H1 (cell line): Measurements from ENCODE around the gene CTIF. TPM values are rescaled to one million over a fixed set of nuclear protein-coding genes. Genes with fewer than 3 reads are reported as not detected.
A peak's percentile ranks its signal among the peaks of the same experiment; 100 is the strongest.

Experiments
- CTCF ChIA-PET: fragments of 300-600 bp; sonication (Branson Sonifier 250); formaldehyde crosslinking; loops from one replicate; lab custom pipeline; 2021; ENCODE audit not compliant: partially characterized antibody; lab: Charles Lee
- POLR2A ChIA-PET: fragments of 300-600 bp; sonication (Branson Sonifier 250); formaldehyde crosslinking; loops from one replicate; lab custom pipeline; 2021; ENCODE audit warnings: inconsistent platforms; ENCODE audit not compliant: partially characterized antibody; lab: Charles Lee
- DNase-seq, 2 experiments: peaks; one replicate each; pipeline versions ENCODE4 v3.0.0 to v3.0.0-alpha.2; 2010 to 2022; ENCODE audit warnings: low spot score in 2 of 2, low read depth in 1 of 2, mixed read lengths in 1 of 2
- FAIRE-seq: peaks from 2 replicates; lab custom pipeline; 2011; peaks lifted over from hg19 to GRCh38; lab: Jason Lieb, UNC
- H2AFZ ChIP-seq: 2 replicates; pipeline ENCODE4 v1.8.1; 2012; ENCODE audit warnings: low read length, inconsistent platforms
- H2AK5ac ChIP-seq: 2 replicates; pipeline ENCODE4 v1.6.1; 2013; ENCODE audit warnings: low read depth, low read length
- H2BK120ac ChIP-seq: replicated peaks from 2 replicates; pipeline ENCODE3; 2013; ENCODE audit warnings: low read depth, low read length, inconsistent platforms
- H2BK12ac ChIP-seq: 2 replicates; pipeline ENCODE4 v1.6.1; 2013; ENCODE audit warnings: low read depth, low read length
- H2BK15ac ChIP-seq: 2 replicates; pipeline ENCODE4 v1.6.1; 2013; ENCODE audit warnings: low read length
- H2BK20ac ChIP-seq: 2 replicates; pipeline ENCODE4 v1.6.1; 2013; ENCODE audit warnings: low read length
- H2BK5ac ChIP-seq: 2 replicates; pipeline ENCODE4 v1.6.1; 2013; ENCODE audit warnings: low read depth, low read length
- H3K14ac ChIP-seq: 2 replicates; pipeline ENCODE4 v1.6.1; 2013; ENCODE audit warnings: inconsistent platforms; ENCODE audit not compliant: insufficient read length
- H3K18ac ChIP-seq: 2 replicates; pipeline ENCODE4 v1.6.1; 2013; ENCODE audit warnings: low read length; ENCODE audit errors: extremely low read depth
- H3K23ac ChIP-seq: 2 replicates; pipeline ENCODE4 v1.6.1; 2013; ENCODE audit warnings: inconsistent platforms; ENCODE audit not compliant: insufficient read length
- H3K23me2 ChIP-seq: 2 replicates; pipeline ENCODE4 v1.6.1; 2013; ENCODE audit warnings: low read depth, low read length
- H3K27ac ChIP-seq: 2 replicates; pipeline ENCODE4 v1.6.1; 2011; ENCODE audit warnings: low read depth, low read length, inconsistent platforms
- H3K27me3 ChIP-seq, 4 experiments: replicated peaks in 1 of 4; 1 replicate in 1 of 4; 2 replicates in 3 of 4; pipeline versions ENCODE4 v1.6.1 to v1.8.1; 2011 to 2013; ENCODE audit warnings: low read length in 3 of 4, mild to moderate bottlenecking in 3 of 4, inconsistent platforms in 2 of 4, mixed read lengths in 2 of 4, moderate library complexity in 1 of 4; ENCODE audit not compliant: control insufficient read depth in 3 of 4, insufficient read depth in 3 of 4; ENCODE audit errors: extremely low read depth in 1 of 4
- H3K36me3 ChIP-seq, 4 experiments: 2 replicates each; pipeline versions ENCODE4 v1.6.1 to v1.8.1; 2011 to 2013; ENCODE audit warnings: mild to moderate bottlenecking in 4 of 4, low read length in 3 of 4, moderate library complexity in 2 of 4, control low read depth in 1 of 4, inconsistent platforms in 1 of 4; ENCODE audit not compliant: insufficient read depth in 4 of 4, control insufficient read depth in 2 of 4
- H3K4ac ChIP-seq: replicated peaks from 2 replicates; pipeline ENCODE3; 2013; ENCODE audit warnings: low read length, low read depth, mixed read lengths, inconsistent platforms; ENCODE audit not compliant: insufficient read length
- H3K4me1 ChIP-seq, 4 experiments: replicated peaks in 1 of 4; 1 replicate in 1 of 4; 2 replicates in 3 of 4; pipeline versions ENCODE4 v1.6.1 to v1.8.1; 2011 to 2013; ENCODE audit warnings: low read length in 3 of 4, inconsistent platforms in 2 of 4, mixed read lengths in 1 of 4; ENCODE audit not compliant: insufficient read depth in 4 of 4, control insufficient read depth in 3 of 4
- H3K4me2 ChIP-seq, 2 experiments: 2 replicates each; pipeline versions ENCODE4 v1.6.1 to v1.8.1; 2011 to 2013; ENCODE audit warnings: low read depth in 2 of 2, low read length in 2 of 2, control low read depth in 1 of 2, inconsistent platforms in 1 of 2, mild to moderate bottlenecking in 1 of 2; ENCODE audit not compliant: insufficient read depth in 1 of 2
- H3K4me3 ChIP-seq, 4 experiments: fragments of 200-600, 300-600 bp in 1 of 4; sonication (generic), shearing (Covaris generic), sonication (Bioruptor Twin) in 1 of 4; 2 replicates each; pipeline versions ENCODE4 v1.5.1 to v1.8.1; 2011 to 2016; ENCODE audit warnings: low read length in 4 of 4, low read depth in 3 of 4, control low read depth in 2 of 4, inconsistent platforms in 2 of 4, mild to moderate bottlenecking in 2 of 4, mixed read lengths in 1 of 4, moderate library complexity in 1 of 4; ENCODE audit not compliant: insufficient read depth in 2 of 4; ENCODE audit errors: extremely low read depth in 1 of 4
- H3K56ac ChIP-seq: replicated peaks from 2 replicates; pipeline ENCODE3; 2013; ENCODE audit warnings: low read depth, mild to moderate bottlenecking, mixed read lengths, low read length, inconsistent platforms; ENCODE audit not compliant: insufficient read length
- H3K79me1 ChIP-seq: 2 replicates; pipeline ENCODE4 v1.6.1; 2013; ENCODE audit warnings: low read depth, low read length, control low read depth
- H3K79me2 ChIP-seq, 2 experiments: 2 replicates each; pipeline versions ENCODE4 v1.6.1 to v1.8.1; 2012 to 2013; ENCODE audit warnings: low read length in 2 of 2, mild to moderate bottlenecking in 2 of 2, inconsistent platforms in 1 of 2; ENCODE audit not compliant: insufficient read depth in 2 of 2, control insufficient read depth in 1 of 2
- H3K9ac ChIP-seq, 4 experiments: replicated peaks in 1 of 4; 1 replicate in 1 of 4; 2 replicates in 3 of 4; pipeline versions ENCODE4 v1.6.1 to v1.8.1; 2011 to 2013; ENCODE audit warnings: low read depth in 3 of 4, low read length in 3 of 4, control low read depth in 2 of 4, mild to moderate bottlenecking in 2 of 4, moderate library complexity in 2 of 4, inconsistent platforms in 1 of 4; ENCODE audit errors: extremely low read depth in 1 of 4
- H3K9me3 ChIP-seq, 2 experiments: 2 replicates each; pipeline versions ENCODE4 v1.6.1 to v1.8.1; 2012 to 2013; ENCODE audit warnings: mild to moderate bottlenecking in 2 of 2, moderate library complexity in 2 of 2, control low read depth in 1 of 2, inconsistent platforms in 1 of 2, low read depth in 1 of 2, low read length in 1 of 2, mixed read lengths in 1 of 2; ENCODE audit not compliant: insufficient read depth in 2 of 2
- H4K20me1 ChIP-seq, 2 experiments: replicated peaks in 1 of 2; 2 replicates each; pipeline versions ENCODE3 to v1.8.1; 2011 to 2013; ENCODE audit warnings: inconsistent platforms in 2 of 2, low read length in 2 of 2, mild to moderate bottlenecking in 1 of 2; ENCODE audit not compliant: insufficient read depth in 2 of 2, control insufficient read depth in 1 of 2
- H4K5ac ChIP-seq: 2 replicates; pipeline ENCODE4 v1.6.1; 2013; ENCODE audit warnings: low read length, low read depth, mixed read lengths, inconsistent platforms; ENCODE audit not compliant: insufficient read length
- H4K8ac ChIP-seq: 2 replicates; pipeline ENCODE4 v1.8.0; 2013; ENCODE audit warnings: mild to moderate bottlenecking, moderate library complexity, low read length, inconsistent platforms; ENCODE audit not compliant: insufficient read depth; ENCODE audit errors: extremely low read depth
- H4K91ac ChIP-seq: replicated peaks from 2 replicates; pipeline ENCODE3; 2013; ENCODE audit warnings: low read length, mixed read lengths, inconsistent platforms; ENCODE audit not compliant: insufficient read length
- CBX5 ChIP-seq: fragments of 300-800, 300-1000 bp; sonication (generic); IDR thresholded peaks from 2 replicates; pipeline ENCODE4 v1.7.1; 2016; ENCODE audit warnings: antibody characterized with exemption, low read length, low read depth
- EP300 ChIP-seq, 2 experiments: IDR thresholded peaks; 1 replicate in 1 of 2; 2 replicates in 1 of 2; pipeline ENCODE4 v1.6.1; 2011 to 2012; ENCODE audit warnings: low read depth in 2 of 2, low read length in 2 of 2, mild to moderate bottlenecking in 2 of 2, borderline replicate concordance in 1 of 2, inconsistent platforms in 1 of 2, moderate library complexity in 1 of 2
- NRF1 ChIP-seq: IDR thresholded peaks from 2 replicates; pipeline ENCODE4 v1.6.1; 2011; ENCODE audit warnings: mild to moderate bottlenecking, low read depth, low read length, improper control_type of control experiment
- SP1 ChIP-seq: IDR thresholded peaks from 2 replicates; pipeline ENCODE4 v1.6.1; 2011; ENCODE audit warnings: low read depth, low read length
- WGBS, 2 experiments: shearing (Covaris generic) in 1 of 2; methylation state at CpG; one replicate each; pipeline versions ENCODE4 v1.1.6 to v1.1.7; 2013 to 2015; ENCODE audit warnings: low lambda C conversion rate in 2 of 2, mixed read lengths in 2 of 2, inconsistent platforms in 1 of 2, low coverage in 1 of 2, missing lambda C conversion rate in 1 of 2; ENCODE audit not compliant: insufficient replicate concordance in 2 of 2, insufficient coverage in 1 of 2, insufficient read length in 1 of 2; ENCODE audit errors: extremely low coverage in 1 of 2, missing lambda C conversion rate in 1 of 2; 5-methylcytosine and 5-hydroxymethylcytosine counted together
- polyA plus RNA-seq, 7 experiments: library from polyadenylated mRNA; depleted of rRNA in 3 of 7; stranded (reverse) in 5 of 7; unstranded in 2 of 7; fragments of >200 nt in 5 of 7; fragments of 200-250 nt in 2 of 7; gene quantifications; 1 replicate in 5 of 7; 2 replicates in 1 of 7; 4 replicates in 1 of 7; pipeline versions ENCODE4 v1.2.1 to v1.2.3, GENCODE V29; 2011 to 2013; ENCODE audit warnings: missing spikeins in 2 of 7, mixed read lengths in 2 of 7
- total RNA-seq: library from RNA; stranded (reverse); fragmentation: NEBNext Ultra II Directional; extraction: Animal tissue kit (Norgen Biotek cat#: 25700); gene quantifications from 2 replicates; pipeline ENCODE4 v1.2.1, GENCODE V29; 2021

The CTIF gene
- total and polyA plus RNA-seq, 2 of the 8 experiments (the other 6 are each of a cell fraction or from before 2014, with no cell fraction given), result 9.0 to 17.8 TPM

DNA sequence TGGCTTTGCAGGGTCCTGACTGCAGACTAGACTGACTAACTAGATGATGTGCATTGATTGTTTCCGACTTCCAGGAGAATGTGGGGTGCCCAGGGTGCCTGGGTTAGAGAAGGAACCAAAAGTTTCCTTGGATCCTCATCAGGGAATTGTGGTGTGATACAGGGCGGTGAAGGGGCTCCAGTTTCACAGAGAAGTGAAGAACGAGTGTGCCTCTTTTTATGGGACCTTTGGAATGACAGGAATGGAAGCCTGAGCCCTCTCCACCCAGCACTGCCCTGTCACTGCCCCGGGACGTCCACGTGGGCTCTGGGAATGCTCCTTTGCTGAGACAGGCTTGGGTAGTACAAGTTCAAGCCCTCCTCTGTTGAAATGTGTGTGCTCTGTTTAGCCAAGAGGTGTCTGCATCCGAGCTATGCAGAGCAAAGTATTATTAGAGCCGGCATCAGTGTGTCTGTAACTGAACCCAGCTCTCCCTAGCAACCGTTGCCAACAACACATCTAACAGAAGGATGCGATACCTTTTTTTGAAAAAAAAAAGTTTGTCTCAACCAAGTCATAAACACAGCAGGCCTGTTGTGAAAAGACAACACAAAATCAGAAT is 228.4 kb downstream of the CTIF start:
- Histone ChIP-seq H2BK120ac (no peak overlapping the region), H3K4me3 (no peak overlapping the region), H3K4me1 (peaks cover 0 to 7% (median 1%) of the 10 kb centered on the region in 4 experiments; a peak in 2 of 7 replicates), H2AK5ac (no peak overlapping the region), H2AFZ (no peak overlapping the region), H3K79me2 (no peaks in the 10 kb centered on the region), H2BK20ac (no peak overlapping the region), H3K23me2 (no peaks in the 10 kb centered on the region), H3K4me2 (no peak overlapping the region), H4K8ac (no peak overlapping the region), H3K56ac (no peak overlapping the region), H4K20me1 (peaks cover 0 to 4% of the 10 kb centered on the region in 2 experiments), H3K9me3 (no peaks in the 10 kb centered on the region), H2BK15ac (no peak overlapping the region), H3K9ac (no peak overlapping the region), H3K27me3 (no peaks in the 10 kb centered on the region), H4K5ac (no peak overlapping the region), H3K4ac (no peak overlapping the region), H3K27ac (no peak overlapping the region), H3K79me1 (no peaks in the 10 kb centered on the region), H3K36me3 (no peaks in the 10 kb centered on the region; a peak in 2 of 8 replicates), H2BK12ac (no peak overlapping the region), H2BK5ac (peak overlapping the region; percentile 67; the same call in 1 of the 2 replicates), H3K14ac (no peak overlapping the region), H4K91ac (no peak overlapping the region), H3K18ac (no peak overlapping the region), H3K23ac (no peak overlapping the region)
- CTCF ChIA-PET, result interaction anchor here (0.7 to 0.9 kb wide), 3 partner anchors 11 to 632 kb away, joined by 3 read pairs; no protein-coding TSS in a partner anchor
- no peak for FAIRE-seq
- no peak for DNase-seq
- TF ChIP-seq EP300 (IDR thresholded peaks at IDR 0.05; ENCODE audit: borderline replicate concordance in 1 of 2, low read depth in 2 of 2, low read length in 2 of 2), result no peak
- no peak for TF ChIP-seq CBX5
- TF ChIP-seq SP1, result no peak
- no peak for TF ChIP-seq NRF1
- 88% methylated on average over 10 of the region's 10 CpGs; no CpG with 5 or more reads in 1 of the 2 experiments for WGBS, 2 experiments
- POLR2A ChIA-PET, result no interaction called here
